Natural killer cell (primary cell): Measurements from ENCODE around the gene FCMR. TPM values are rescaled to one million over a fixed set of nuclear protein-coding genes. Genes with fewer than 3 reads are reported as not detected.

Experiments used
- ATAC-seq, 3 donors: fragments of 150-1000 bp in 2 of 3; fragments of 200-7000 bp in 1 of 3; cut with Tn5 transposase; 1 replicate in 1 of 3; 2 replicates in 2 of 3; pipeline ENCODE4 v1.10.0; 2021; ENCODE audit warnings: mild to moderate bottlenecking in 2 of 3, moderate library complexity in 2 of 3
- DNase-seq, 2 donors: peaks; one replicate each; pipeline versions ENCODE4 v3.0.0 to v3.0.0-alpha.2; 2013 to 2021; ENCODE audit warnings: mixed read lengths in 1 of 2
- H3K27ac ChIP-seq: one replicate; pipeline ENCODE4 v1.5.1; 2013; ENCODE audit warnings: mild to moderate bottlenecking, low read length
- H3K27me3 ChIP-seq: one replicate; pipeline ENCODE4 v1.6.1; 2013; ENCODE audit warnings: low read length; ENCODE audit not compliant: control insufficient read depth, insufficient read depth
- H3K36me3 ChIP-seq: one replicate; pipeline ENCODE4 v1.6.1; 2013; ENCODE audit warnings: low read length; ENCODE audit not compliant: control insufficient read depth, insufficient read depth
- H3K4me1 ChIP-seq: one replicate; pipeline ENCODE4 v1.6.1; 2013; ENCODE audit warnings: low read length; ENCODE audit not compliant: control insufficient read depth, insufficient read depth
- H3K4me3 ChIP-seq: one replicate; pipeline ENCODE4 v1.5.1; 2013; ENCODE audit warnings: low read length
- H3K9me3 ChIP-seq: one replicate; pipeline ENCODE4 v1.6.1; 2013; ENCODE audit warnings: low read length; ENCODE audit not compliant: control insufficient read depth, insufficient read depth
- H3K27ac Mint-ChIP-seq, 2 donors: one replicate each; pipeline ENCODE4 v1.8.0; 2022; ENCODE audit warnings: mild to moderate bottlenecking in 2 of 2, mixed read lengths in 2 of 2, moderate library complexity in 1 of 2
- H3K27me3 Mint-ChIP-seq, 2 donors: one replicate each; pipeline ENCODE4 v1.8.0; 2022; ENCODE audit warnings: low read depth in 2 of 2, mixed read lengths in 2 of 2
- H3K36me3 Mint-ChIP-seq: one replicate; pipeline ENCODE4 v1.8.0; 2022; ENCODE audit warnings: mixed read lengths
- H3K4me1 Mint-ChIP-seq, 2 donors: one replicate each; pipeline ENCODE4 v1.8.0; 2022; ENCODE audit warnings: mixed read lengths in 2 of 2
- H3K4me3 Mint-ChIP-seq: one replicate; pipeline ENCODE4 v1.8.0; 2022; ENCODE audit warnings: mild to moderate bottlenecking, moderate library complexity, mixed read lengths
- H3K9me3 Mint-ChIP-seq, 2 donors: one replicate each; pipeline ENCODE4 v1.8.0; 2022; ENCODE audit warnings: mixed read lengths in 2 of 2
- WGBS: methylation state at CpG from one replicate; pipeline ENCODE4 v1.1.7; 2013; ENCODE audit warnings: missing lambda C conversion rate; ENCODE audit not compliant: insufficient coverage; 5-methylcytosine and 5-hydroxymethylcytosine counted together
- intact Hi-C: fragments of 100-400 bp; cut with micrococcal nuclease; formaldehyde crosslinking; loops from one replicate; pipeline ENCODE4 v1.14.2; 2022
- total RNA-seq, 4 donors: library from RNA; stranded (reverse); fragments of 120-200 nt in 1 of 4; gene quantifications; one replicate each; pipeline versions ENCODE4 v1.2.3 to v1.2.4, GENCODE V29; 2013 to 2022
- TF ChIP-seq, protein P1 (sequence below): fragments of 200-600 bp; IDR thresholded peaks from one replicate; pipeline ENCODE4 v1.8.0; 2022; ENCODE audit warnings: antibody characterized with exemption

The FCMR gene
- total RNA-seq, 3 donors from 2014 or later (not counting 1 experiment from before 2014, with no cell fraction given): 157 to 178 (median 177) TPM

DNA sequence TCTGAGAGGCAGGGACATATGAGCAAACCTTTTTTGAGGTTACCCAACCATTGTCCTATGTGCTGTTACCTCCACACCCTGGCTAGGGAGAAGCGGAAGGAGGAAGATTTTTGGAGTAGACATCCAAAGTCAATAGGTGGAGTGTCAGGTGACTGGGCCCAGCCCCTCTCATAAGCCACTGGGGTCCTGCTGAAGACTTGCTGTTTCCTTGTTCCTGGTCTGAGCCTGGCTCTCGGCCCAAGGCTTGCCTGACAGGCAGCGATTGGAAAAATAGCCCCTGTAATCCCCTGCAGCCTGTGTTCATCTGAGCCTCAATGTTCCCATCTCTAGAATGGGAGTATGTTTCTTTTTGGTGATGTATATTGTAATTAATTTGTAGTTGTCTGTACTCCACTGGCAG, 31.4 kb upstream of the FCMR start:
- Histone ChIP-seq H3K27ac (no peak overlapping the region), H3K4me1 (no peaks in the 10 kb centered on the region), H3K4me3 (no peak overlapping the region), H3K36me3 (no peaks in the 10 kb centered on the region), H3K27me3 (no peaks in the 10 kb centered on the region), H3K9me3 (no peaks in the 10 kb centered on the region)
- no peak for DNase-seq
- H3K27me3 Mint-ChIP-seq: no peaks in the 10 kb centered on the region
- no peaks in the 10 kb centered on the region for H3K36me3 Mint-ChIP-seq
- 97% methylated on average over 3 of the region's 3 CpGs for WGBS
- H3K4me1 Mint-ChIP-seq: peaks cover under 1 to 2% of the 10 kb centered on the region in 2 donors
- ATAC-seq: no peak
- H3K9me3 Mint-ChIP-seq: no peaks in the 10 kb centered on the region
- H3K27ac Mint-ChIP-seq: no peak overlapping the region
- intact Hi-C loops: no loop called here
- TF ChIP-seq, protein P1, sequence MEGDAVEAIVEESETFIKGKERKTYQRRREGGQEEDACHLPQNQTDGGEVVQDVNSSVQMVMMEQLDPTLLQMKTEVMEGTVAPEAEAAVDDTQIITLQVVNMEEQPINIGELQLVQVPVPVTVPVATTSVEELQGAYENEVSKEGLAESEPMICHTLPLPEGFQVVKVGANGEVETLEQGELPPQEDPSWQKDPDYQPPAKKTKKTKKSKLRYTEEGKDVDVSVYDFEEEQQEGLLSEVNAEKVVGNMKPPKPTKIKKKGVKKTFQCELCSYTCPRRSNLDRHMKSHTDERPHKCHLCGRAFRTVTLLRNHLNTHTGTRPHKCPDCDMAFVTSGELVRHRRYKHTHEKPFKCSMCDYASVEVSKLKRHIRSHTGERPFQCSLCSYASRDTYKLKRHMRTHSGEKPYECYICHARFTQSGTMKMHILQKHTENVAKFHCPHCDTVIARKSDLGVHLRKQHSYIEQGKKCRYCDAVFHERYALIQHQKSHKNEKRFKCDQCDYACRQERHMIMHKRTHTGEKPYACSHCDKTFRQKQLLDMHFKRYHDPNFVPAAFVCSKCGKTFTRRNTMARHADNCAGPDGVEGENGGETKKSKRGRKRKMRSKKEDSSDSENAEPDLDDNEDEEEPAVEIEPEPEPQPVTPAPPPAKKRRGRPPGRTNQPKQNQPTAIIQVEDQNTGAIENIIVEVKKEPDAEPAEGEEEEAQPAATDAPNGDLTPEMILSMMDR: no peak
- H3K4me3 Mint-ChIP-seq: no peak overlapping the region

DNA sequence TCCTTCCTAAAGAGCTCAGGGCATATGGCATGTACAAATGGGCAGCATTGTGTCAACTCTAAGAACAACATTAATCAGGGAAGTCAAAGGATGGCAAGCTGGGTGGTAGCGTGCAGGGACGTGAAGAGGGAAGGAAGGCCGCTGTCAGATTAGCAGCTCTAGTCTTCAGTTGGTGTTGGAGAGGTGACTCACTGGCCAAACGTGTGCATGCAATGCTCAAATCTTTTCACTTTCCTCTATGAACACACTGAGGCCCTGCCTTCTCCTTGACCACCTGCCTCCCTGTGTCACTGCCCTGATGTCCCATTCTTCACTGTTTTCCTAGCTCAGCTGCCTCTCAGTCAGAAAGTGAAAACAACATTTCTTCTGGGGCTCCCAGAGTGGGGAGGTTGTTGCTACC, 30.4 kb upstream of the FCMR start:
- TF ChIP-seq, protein P1: no peak
- no peaks in the 10 kb centered on the region for H3K36me3 Mint-ChIP-seq
- no peaks in the 10 kb centered on the region for H3K9me3 ChIP-seq
- no peaks in the 10 kb centered on the region for H3K36me3 ChIP-seq
- DNase-seq (no peak), ATAC-seq (no peak)
- no peaks in the 10 kb centered on the region for H3K27me3 ChIP-seq
- peaks cover 10 to 11% of the 10 kb centered on the region in 2 donors for H3K4me1 Mint-ChIP-seq
- H3K4me1 ChIP-seq: peaks cover 1% of the 10 kb centered on the region
- no peak overlapping the region for H3K27ac ChIP-seq
- no peak overlapping the region for H3K27ac Mint-ChIP-seq
- intact Hi-C loops: no loop called here
- no peak overlapping the region for H3K4me3 ChIP-seq
- no peaks in the 10 kb centered on the region for H3K27me3 Mint-ChIP-seq
- WGBS: 78% methylated on average over 4 of the region's 4 CpGs
- no peak overlapping the region for H3K4me3 Mint-ChIP-seq
- no peaks in the 10 kb centered on the region for H3K9me3 Mint-ChIP-seq

DNA sequence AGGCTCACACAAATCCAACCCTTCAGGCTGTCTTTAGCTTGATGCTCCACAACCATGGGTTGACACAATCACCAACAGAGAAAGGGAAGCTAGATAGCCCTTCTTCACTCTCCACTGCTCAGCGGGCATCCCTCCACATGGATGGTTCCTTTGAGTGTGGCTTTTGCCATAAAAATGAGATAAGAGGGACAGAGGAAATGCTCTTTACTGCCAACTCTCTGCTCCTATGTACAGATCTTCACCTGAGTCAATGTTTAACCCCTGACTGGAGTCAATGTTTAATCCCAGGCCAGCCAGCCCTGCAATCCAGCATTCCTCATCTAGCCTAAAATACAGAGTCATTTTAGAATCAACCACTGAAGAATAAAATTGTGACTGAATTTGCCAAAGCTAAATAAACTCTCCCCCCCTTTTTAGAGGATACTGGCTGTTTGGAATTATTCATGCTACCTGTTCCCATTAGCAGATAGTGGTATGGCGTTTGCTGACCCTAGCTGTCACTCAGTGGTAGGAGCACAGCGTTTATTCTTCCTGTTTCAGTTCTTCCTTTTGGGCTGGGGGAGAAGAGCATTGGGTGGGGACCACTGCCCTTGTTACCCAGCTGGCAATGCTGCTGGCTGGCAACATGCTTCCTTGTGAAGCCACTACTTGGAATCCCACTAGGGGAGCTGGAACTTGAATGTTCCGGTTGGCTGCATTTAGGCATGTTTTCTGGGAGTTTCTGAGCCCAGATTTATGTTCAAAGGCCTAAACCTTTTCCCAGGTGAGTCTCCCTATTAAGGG, 29.8 kb upstream of the FCMR start:
- WGBS: 63% methylated on average over 3 of the region's 4 CpGs
- Histone ChIP-seq H3K4me3 (no peak overlapping the region), H3K27ac (no peak overlapping the region), H3K36me3 (no peaks in the 10 kb centered on the region), H3K4me1 (peaks cover 7% of the 10 kb centered on the region), H3K9me3 (no peaks in the 10 kb centered on the region), H3K27me3 (no peaks in the 10 kb centered on the region)
- H3K27ac Mint-ChIP-seq: no peak overlapping the region
- peaks cover 17 to 18% of the 10 kb centered on the region in 2 donors for H3K4me1 Mint-ChIP-seq
- no peak for DNase-seq
- no peaks in the 10 kb centered on the region for H3K27me3 Mint-ChIP-seq
- no peak overlapping the region for H3K4me3 Mint-ChIP-seq
- ATAC-seq: no peak
- H3K36me3 Mint-ChIP-seq: no peaks in the 10 kb centered on the region
- TF ChIP-seq, protein P1: no peak
- H3K9me3 Mint-ChIP-seq: no peaks in the 10 kb centered on the region
- intact Hi-C loops: no loop called here

GRCh38 chr1:206949641-206950040, 27.9 kb upstream of the FCMR start:
- no peaks in the 10 kb centered on the region for H3K36me3 ChIP-seq
- TF ChIP-seq, protein P1: no peak
- Mint-ChIP-seq H3K27ac (no peak overlapping the region), H3K4me1 (peaks cover 29 to 32% of the 10 kb centered on the region in 2 donors), H3K27me3 (no peaks in the 10 kb centered on the region), H3K4me3 (no peak overlapping the region), H3K9me3 (no peaks in the 10 kb centered on the region), H3K36me3 (no peaks in the 10 kb centered on the region)
- H3K4me3 ChIP-seq: no peak overlapping the region
- intact Hi-C loops: no loop called here
- DNase-seq (no peak), ATAC-seq (no peak)
- H3K27ac ChIP-seq: no peak overlapping the region
- H3K27me3 ChIP-seq: no peaks in the 10 kb centered on the region
- WGBS: 95% methylated on average over 5 of the region's 5 CpGs
- peaks cover 14% of the 10 kb centered on the region for H3K4me1 ChIP-seq
- no peaks in the 10 kb centered on the region for H3K9me3 ChIP-seq
